GM19463 (cell line): ENCODE results near the gene TADA2B.

ENCODE experiments used
- ATAC-seq: cut with Tn5 transposase; IDR thresholded peaks from one replicate; pipeline ENCODE4 v1.9.1; 2021; ENCODE audit warnings: mild to moderate bottlenecking, moderate library complexity; ENCODE audit not compliant: unreplicated experiment

Gene TADA2B

DNA sequence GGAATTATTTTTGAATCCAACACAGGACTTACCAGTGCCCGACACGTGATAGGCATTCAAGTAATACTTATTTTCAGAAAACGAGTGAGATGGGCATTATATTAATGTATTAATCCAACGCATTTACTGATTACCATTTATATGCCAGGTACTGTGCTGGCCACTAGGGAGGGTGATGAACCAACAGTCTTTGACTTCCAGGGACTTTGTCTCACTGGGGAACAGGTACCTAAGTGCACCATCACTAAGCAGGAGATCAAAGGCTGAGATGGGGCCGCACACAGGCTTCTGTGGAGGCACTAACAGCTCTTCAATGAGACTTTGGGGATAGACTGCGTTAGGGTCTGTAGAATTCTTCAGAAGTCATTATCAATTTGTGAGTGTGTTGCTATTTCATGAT, 5.7 kb upstream of the TADA2B start:
- no peak for ATAC-seq

DNA sequence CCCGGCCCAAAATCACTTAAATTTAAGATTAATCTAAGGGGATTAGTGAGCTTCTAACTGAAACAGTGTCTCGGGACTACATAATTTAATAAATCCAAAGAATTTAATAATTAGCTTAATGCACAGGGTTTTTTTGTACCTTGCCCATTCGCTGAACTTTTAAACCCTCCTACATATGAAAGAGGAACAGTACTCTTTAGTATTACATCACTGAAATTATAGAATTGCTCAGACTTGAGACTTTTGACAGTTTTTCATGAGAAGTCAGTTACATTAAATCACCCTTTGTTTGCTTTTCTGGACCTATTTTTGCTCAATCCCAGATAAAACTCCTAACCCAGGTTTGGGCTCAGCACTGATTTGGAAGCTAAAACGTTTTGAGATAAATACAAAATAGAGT, 2.4 kb upstream of the TADA2B start:
- no peak for ATAC-seq

DNA sequence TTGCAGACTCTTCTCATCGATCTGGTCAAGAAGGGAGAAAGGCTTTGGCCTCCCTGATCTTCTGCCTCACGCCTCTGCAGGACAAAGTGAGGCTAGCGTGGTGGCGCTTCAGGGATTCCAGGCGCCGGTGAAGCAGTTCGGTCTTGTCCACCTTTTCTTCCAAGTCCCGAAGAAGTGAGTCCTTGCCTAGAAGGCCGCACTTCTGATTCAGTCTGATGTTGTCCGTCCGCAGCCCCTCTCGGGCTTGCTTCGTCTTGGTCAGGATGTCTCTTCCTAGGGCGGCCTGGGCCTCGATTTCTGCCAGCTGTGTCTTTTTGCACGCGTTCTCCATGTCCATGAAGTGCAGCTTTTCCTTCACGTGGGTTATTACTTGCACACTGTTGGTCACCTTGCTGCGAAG, 1.9 kb upstream of the TADA2B start:
- ATAC-seq = no peak

DNA sequence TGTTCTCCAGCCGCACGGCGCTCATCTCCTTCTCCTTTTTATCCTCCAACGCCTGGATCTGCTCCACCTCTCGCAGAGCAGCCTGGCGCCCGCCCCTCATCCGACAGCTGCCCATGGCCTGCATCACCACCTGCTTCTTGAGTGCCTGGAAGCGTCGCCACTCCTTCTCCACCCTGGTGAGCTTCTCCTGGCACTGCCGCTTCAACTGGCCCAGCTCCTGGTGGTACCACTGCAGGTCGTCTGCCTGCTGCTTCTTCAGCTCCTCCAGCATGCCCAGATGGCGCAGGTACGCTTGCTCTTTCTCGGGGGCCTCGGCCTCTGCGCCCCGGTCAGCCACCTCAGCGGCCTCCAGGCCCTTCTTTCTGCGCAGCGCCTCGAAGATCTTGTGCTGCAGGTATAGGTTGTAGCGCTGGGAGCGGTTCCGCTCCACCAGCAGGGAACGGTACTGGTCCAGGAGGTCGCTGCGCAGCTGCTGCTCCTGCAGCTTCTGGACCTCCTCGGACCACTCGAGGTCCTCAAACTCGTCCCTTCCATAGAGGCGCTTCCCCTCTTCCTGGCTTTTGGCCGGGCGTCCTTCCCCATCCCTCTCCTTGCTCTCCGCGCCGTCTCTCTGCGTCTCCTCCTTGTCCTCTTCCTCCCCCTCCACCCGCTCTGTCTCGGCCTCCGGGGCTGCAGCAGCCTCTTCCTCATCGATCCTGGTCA, 1.2 kb upstream of the TADA2B start:
- no peak for ATAC-seq

DNA sequence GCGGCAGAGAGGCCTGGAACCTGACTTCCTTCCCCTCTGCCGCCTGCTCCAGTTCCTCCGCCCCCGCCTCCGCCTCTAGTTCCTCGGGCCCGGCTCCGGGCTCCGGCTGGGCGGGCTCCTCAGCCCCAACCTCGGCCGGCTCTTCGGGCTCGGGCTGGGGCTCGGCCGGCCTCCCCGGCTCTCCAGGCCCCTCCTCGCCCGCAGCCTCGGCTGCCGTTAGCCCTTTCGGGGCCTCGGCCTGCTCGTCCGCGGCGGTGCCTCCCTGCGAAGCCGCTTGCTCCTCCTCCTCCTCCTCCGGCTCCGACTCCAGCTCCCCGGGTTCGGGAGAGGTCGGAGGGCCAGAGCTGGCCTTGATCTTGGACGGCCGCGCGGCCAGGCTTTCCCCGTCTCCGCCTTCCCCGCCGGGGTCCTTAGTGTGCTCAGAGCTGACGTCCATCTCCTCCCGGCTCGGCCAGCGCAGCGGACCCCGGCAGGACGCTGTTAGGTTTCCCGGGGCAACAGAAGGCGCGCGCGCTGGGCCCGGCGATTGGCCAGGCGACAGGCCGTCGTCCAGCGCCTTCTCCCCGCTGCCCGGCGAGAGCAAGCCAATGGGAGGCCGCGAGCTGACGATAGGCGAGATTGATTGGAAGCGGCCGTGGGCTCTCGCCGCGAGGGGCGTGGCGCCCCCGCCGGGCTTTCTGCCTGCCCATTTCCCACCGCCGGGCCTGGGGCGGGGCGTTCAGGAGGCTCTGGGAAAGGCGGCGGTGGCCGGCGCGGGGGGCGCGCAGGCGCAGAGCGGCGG, 479 bp upstream of the TADA2B start:
- ATAC-seq = peak; percentile 81

DNA sequence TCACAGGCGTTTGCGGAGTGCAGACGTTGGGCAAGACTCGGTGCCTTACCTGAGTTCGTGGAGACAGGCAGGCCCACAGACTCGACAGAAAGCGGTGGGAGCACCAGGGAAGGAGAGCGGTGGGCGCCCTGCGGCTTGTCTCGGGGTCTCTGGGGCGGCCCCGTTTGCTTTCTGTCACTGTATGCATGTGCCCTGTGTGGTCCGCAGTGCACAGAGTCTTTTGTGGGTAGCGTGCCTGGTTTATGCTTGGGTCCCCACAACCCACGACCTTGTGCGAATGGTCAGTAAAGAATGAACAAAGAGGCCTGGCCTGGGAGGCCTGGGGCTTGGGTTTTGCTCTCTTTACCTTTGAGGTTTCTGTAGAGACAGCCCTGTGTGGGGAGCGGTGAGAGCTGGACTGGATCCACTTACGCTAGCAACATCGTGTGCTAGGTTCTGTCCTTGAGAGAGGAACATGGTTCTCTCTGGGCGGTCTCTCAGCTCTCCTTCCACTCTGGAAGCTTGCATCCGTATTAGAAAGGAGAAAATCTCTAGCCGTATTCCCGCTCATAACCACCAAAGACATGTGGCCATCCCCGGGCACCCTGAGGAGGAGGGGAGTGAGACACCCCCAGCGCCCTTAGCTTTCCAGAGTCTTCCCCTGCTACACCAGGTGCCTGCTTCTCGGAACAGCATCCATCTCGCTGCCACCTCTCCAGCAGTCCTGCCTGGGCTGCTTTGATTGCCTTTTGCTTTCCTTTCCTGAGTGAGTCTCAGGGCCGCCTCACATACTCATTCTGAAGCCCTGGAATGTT, 1.2 kb downstream of the TADA2B start:
- no peak for ATAC-seq

DNA sequence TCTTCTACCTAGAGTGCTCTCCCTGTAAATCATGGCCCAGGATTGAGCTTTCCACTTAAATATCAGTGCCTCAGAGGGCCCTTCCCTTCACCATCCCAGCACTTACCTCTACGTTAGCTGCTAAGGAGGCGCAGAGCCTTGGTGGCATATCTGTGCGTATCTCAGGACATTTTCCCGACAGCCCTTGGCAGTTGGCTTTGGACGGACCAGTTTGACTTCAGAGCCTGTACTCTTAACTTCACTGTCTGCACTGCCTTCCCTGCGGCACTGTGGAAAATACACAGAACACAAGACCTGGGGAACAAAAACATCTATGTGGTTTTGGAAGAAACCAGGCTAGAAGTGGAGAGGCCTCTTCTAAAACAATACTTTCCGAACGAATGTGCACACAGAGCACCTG, 2.4 kb downstream of the TADA2B start:
- ATAC-seq = no peak

DNA sequence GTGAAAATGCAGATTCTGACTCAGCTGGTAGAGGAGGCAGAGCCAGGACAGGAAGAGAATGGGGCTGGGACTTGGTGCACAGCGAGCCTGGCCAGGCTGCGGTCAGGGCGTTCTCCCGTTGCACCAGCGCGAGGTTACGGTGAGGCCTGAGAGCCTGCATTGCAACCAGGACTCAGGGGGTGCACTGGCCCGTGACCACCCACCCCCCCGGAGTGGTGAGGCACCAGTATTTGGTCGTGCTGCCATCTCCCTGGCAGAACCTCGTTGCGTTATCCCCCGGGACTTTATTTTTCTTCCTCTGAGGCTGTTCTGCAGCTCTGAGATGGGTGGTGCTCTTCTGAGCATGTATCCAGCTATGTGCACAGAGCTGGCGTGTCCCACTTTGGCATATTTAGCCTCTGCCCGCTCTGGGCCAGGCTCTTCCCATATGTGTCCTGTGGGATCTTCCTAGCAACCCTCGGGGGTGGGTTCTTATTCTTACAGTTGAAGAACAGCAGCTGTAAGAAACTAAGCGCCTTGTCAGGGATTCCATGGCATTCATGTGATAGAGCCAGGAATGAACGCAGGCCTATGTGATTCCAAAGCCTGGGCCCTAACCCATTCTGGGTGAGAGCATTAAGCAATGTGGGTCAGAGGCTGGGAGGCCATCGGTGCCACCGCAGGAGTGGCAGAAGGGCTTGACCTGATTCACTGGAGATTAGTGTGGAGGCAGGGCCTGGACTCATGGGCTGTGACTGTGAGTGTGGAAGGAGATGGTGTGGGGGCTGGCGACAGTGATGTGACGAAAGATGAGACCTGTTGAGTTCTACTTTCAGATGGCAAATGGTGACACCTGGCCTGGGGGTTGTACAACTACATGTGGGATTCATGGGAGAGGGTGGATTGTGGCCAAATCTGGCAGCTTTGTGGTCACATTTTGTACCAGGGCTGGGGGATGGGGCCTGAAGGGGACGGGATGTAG, 3.1 kb downstream of the TADA2B start:
- no peak for ATAC-seq

DNA sequence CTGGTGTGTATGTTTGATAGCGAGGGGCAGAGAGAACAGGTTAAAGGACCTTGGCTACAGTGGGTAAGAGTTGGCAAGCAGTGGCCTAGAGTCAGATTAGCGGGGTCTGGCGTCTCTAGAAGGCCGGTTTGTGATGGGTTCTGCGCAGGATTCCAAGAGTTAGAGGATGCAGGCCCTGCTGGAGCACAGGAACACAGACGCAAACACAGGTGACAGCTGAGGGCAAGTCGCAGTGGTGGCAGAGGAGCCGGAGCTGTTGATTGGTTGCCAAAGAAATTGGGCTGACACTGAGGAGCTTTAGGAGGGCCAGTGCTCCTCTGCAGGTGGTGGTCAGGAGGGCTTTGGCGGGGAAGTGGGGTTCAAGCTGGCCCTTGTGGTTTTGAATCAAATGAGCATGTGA, 3.8 kb downstream of the TADA2B start:
- no peak for ATAC-seq

DNA sequence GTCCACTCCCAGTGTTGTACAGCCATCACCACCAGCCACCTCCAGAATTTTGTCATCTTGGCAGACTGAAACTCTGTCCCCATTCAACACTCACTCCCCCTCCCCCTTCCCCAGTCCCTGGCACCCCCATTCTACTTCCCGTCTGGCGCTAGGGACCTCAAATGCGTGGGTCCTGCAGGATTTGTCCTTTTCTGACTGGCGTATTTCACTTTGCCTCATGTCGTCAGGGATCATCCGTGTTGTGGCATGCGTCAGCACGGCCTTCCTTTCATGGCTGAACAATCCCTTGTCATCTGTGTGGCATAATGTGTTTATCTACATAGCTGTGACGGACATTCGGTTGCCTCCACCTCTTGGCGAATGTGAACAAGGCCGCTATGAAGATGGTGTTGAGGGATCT, 5.5 kb downstream of the TADA2B start:
- ATAC-seq = no peak

DNA sequence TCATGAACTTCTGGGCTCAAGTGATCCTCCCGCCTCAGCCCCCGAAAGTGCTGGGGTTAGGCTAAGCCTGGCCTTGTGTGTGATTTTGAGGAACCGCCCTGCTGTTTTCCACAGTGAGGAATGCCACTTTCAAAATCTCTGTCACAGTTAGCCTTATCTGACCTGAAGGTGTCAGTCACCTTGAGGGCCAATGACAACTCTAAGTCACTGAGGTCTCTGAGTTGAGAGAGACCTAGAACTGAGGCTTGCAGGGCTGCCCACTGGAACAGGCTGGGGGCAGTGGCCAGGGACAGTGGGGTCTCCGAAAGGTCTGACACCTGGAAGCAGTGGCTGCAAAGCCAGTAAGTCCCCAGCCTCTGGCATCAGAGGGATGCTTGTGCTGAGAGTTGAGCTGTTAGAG, 6.1 kb downstream of the TADA2B start:
- ATAC-seq = no peak

DNA sequence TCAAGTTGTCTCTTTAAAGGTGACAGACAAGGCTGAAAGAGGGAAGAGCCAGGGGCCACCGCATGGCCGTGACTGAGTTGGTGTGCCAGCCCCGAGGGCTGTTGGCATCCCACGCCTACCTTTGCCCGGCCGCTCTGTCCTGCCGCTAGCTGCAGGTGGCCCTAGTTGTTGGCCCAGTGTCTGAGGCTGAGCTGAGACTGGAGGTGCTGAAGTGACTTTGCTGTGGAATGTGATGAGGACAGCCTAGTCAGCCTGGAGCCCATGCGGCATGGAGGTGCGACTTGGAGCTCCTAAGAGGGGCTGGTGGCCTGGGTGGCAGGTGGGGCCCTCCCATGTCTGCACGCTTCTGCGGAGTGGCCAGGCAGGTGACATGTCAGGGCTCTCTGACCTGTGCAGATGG, 6.6 kb downstream of the TADA2B start:
- ATAC-seq = no peak

DNA sequence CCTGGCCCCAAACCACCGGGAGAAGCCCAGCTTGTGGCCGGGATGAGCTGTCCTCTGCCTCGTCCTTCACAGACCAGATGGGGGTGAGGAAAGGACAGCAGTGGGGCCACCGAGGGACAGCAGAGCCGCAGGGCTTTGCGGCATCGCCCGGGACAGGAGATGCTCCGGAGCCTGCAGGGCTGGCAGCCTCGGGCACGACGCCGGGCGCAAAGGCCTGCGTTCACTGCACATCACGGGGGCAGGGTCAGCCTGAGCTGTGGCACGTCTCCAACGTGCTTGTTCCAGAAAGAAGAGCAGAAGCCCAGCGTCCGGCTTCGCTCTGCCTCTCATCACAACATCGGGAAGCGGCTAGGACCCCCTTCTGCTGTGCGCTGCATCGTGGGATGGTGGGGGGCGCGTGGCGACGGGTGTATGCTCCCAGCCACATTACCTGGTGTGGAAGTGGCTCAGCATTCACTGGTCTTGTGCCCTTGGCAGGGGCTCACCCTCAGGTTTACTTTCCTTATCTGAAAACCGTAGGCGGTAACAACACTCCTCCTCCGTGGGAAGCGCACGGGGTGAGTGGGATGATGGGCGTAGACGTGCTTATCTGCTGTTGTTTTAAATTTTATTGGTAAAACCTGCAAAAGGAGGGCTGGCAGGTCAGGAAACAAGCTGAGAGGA, 7.4 kb downstream of the TADA2B start:
- no peak for ATAC-seq

DNA sequence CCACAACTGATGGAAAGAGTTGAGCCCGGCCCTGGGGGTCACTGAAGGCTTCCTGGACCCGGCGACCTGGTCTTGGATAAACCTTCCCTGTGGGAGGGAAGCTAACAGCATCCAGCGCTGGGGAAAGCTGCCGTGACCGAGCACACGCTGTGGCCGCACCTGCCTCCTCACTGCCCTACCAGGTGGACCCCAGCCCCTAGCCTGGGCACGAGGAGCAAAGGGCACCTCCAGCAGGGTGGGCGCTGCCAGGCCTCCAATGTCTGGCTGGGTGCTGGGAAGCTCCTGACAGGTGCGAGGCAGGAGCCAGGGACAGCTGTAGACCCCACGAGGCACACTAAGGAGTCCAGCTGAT, 7.9 kb downstream of the TADA2B start:
- no peak for ATAC-seq

DNA sequence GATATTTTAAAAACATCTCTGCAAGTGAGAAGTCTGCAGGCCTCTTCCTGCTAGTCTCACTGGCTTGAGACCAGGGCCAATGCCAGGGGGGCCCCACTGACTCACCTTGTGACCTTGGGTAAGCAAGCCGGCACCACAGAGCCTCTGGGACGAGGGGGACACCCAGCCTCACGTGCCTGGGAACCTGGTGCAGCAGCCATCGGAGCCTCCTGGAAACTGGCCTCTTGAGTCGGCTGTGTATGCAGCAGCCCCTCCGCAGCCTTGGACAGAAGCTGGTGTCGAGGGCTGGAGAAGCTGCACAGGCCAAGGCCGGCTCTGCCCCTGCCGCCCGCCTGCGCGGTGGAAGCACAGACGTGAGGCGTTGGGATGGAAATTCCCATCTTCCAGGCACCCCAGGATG, 8.7 kb downstream of the TADA2B start:
- ATAC-seq = no peak

DNA sequence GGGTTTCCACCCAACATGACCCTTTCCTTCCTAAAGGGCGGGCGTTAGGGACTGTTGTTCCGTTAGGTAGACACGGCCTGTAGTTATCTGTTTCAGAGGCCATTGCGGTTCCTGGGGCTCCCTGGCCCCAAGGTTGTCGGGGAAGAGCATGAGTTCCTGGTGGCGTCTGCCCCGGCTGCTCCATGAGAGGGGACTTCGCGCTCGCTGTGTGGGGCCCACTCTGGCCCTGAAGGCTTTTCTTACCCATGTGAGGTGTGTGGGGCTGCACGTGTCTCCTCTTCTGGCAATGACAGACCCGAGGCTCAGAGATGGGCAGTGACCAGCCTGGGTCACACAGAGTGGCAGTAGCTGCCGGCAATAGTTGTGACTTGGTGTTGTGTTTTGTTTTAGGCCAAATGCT, 9.1 kb downstream of the TADA2B start:
- no peak for ATAC-seq

DNA sequence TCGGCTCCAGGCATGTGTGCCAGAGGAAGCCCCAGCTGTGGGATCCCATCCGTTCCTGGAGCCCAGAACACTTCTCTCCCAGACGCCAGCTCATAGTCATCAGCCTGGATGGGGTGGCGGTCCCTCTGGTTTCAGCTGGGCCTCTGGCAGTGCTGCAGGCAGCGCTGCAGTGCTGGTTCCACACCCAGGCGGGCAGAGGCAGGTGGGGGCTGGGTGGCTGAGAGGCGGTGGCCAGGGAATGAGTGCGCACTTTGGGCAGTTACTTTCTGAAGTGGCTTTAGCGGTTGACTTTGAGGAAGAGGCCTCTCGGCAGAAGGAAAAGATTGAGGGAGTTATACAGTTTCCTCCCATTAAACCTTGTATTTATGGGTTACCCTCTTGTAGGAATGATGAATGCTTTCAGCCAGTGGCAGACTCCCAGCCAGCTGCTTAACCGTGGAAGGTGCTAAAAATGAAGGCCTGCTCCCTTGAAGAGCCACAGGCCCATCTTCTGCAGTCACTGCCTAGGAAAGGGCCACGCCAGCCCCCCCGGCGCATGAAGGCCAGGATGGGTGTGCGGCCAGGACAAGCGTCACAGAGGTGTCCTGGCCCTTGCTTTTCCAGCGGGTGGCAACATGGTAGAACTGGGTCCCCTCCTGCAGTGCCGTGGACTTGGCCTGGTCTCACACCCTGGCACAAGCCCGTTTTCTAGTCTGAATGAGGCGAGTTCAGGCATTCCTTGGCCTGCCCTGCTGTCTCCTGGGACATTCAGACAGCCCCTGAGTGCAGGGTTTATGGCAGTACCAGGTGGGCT, 9.9 kb downstream of the TADA2B start:
- no peak for ATAC-seq

DNA sequence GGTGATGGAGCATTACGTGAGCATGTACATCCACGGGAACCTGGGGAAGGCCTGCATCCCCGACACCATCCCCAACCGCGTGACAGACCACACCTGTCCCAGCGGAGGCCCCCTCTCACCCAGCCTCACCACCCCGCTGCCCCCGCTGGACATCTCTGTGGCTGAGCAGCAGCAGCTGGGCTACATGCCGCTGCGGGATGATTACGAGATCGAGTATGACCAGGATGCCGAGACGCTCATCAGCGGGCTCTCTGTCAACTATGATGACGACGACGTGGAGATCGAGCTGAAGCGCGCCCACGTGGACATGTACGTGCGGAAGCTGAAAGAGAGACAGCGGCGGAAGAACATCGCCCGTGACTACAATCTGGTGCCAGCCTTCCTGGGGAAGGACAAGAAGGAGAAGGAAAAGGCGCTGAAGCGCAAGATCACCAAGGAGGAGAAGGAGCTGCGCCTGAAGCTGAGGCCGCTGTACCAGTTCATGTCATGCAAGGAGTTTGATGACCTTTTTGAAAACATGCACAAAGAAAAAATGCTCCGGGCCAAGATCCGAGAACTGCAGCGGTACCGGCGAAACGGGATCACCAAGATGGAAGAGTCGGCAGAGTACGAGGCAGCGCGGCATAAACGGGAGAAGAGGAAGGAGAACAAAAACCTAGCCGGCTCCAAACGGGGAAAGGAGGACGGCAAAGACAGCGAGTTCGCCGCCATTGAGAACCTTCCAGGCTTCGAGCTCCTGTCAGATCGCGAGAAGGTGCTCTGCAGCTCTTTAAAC, 11.1 kb downstream of the TADA2B start:
- ATAC-seq = no peak
